IMR-90 (cell line): ENCODE data around the gene TMEM72. TPM values are rescaled to one million over a fixed set of nuclear protein-coding genes. Genes with fewer than 3 reads are reported as not detected.

Experiments
- ATAC-seq: fragments of 200-7000 bp; cut with Tn5 transposase; 2 replicates; pipeline ENCODE4 v1.9.1; 2020; ENCODE audit warnings: low read depth, mild to moderate bottlenecking, moderate library complexity
- BruUV-seq: library from RNA; stranded (reverse); fragments of 400-500 nt; replicated peaks from 2 replicates; lab custom pipeline; 2021; lab: Mats Ljungman, UMichigan
- CTCF ChIA-PET: fragments of 300-600 bp; formaldehyde crosslinking; extraction: SDS; loops from one replicate; lab custom pipeline; 2021; ENCODE audit warnings: antibody characterized with exemption; lab: Yijun Ruan, JAX
- POLR2A ChIA-PET: fragments of 300-600 bp; sonication (Branson Sonifier 250); formaldehyde crosslinking; loops from one replicate; lab custom pipeline; 2022; ENCODE audit warnings: antibody characterized with exemption; ENCODE audit not compliant: unreplicated experiment; lab: Charles Lee
- DNase-seq: peaks from one replicate; pipeline ENCODE4 v3.0.0; 2013
- H2AFZ ChIP-seq: replicated peaks from 2 replicates; pipeline ENCODE3; 2013; ENCODE audit warnings: low read length, mild to moderate bottlenecking; ENCODE audit not compliant: poor library complexity
- H2AK5ac ChIP-seq: 2 replicates; pipeline ENCODE4 v1.6.1; 2013; ENCODE audit warnings: low read depth, low read length, inconsistent platforms
- H2AK9ac ChIP-seq: replicated peaks from 2 replicates; pipeline ENCODE3; 2013; ENCODE audit warnings: mild to moderate bottlenecking, low read depth, low read length, moderate library complexity; ENCODE audit not compliant: poor library complexity
- H2BK120ac ChIP-seq: 2 replicates; pipeline ENCODE4 v1.6.1; 2013; ENCODE audit warnings: low read depth, low read length, inconsistent platforms
- H2BK15ac ChIP-seq: 3 replicates; pipeline ENCODE4 v1.6.1; 2013; ENCODE audit warnings: low read depth, low read length, inconsistent platforms
- H2BK20ac ChIP-seq: 2 replicates; pipeline ENCODE4 v1.6.1; 2013; ENCODE audit warnings: low read depth, mild to moderate bottlenecking, inconsistent platforms, low read length, moderate library complexity
- H2BK5ac ChIP-seq: 2 replicates; pipeline ENCODE4 v1.6.1; 2013; ENCODE audit warnings: mild to moderate bottlenecking, low read depth, low read length, inconsistent platforms; ENCODE audit not compliant: poor library complexity, severe bottlenecking
- H3K14ac ChIP-seq: replicated peaks from 2 replicates; pipeline ENCODE4 v1.6.1; 2013; ENCODE audit warnings: low read depth, low read length, inconsistent platforms
- H3K18ac ChIP-seq: 2 replicates; pipeline ENCODE4 v1.6.1; 2013; ENCODE audit warnings: low read depth, low read length, control low read depth
- H3K23ac ChIP-seq: 2 replicates; pipeline ENCODE4 v1.6.1; 2013; ENCODE audit warnings: low read depth, low read length, inconsistent platforms
- H3K27ac ChIP-seq: 2 replicates; pipeline ENCODE4 v1.5.1; 2013; ENCODE audit warnings: mild to moderate bottlenecking, control low read depth, low read length; ENCODE audit not compliant: insufficient read depth
- H3K27me3 ChIP-seq: 2 replicates; pipeline ENCODE4 v1.6.1; 2013; ENCODE audit warnings: low read length; ENCODE audit not compliant: control insufficient read depth, insufficient read depth
- H3K36me3 ChIP-seq: 2 replicates; pipeline ENCODE4 v1.6.1; 2013; ENCODE audit warnings: low read length, mixed read lengths; ENCODE audit not compliant: control insufficient read depth, insufficient read depth
- H3K4ac ChIP-seq: 2 replicates; pipeline ENCODE4 v1.6.1; 2013; ENCODE audit warnings: low read depth, low read length, inconsistent platforms
- H3K4me1 ChIP-seq: 2 replicates; pipeline ENCODE4 v1.6.1; 2013; ENCODE audit warnings: low read length, mixed read lengths; ENCODE audit not compliant: control insufficient read depth, insufficient read depth
- H3K4me2 ChIP-seq: 2 replicates; pipeline ENCODE4 v1.6.1; 2013; ENCODE audit warnings: low read depth, mild to moderate bottlenecking, control low read depth, low read length, moderate library complexity
- H3K4me3 ChIP-seq: 2 replicates; pipeline ENCODE4 v1.5.1; 2013; ENCODE audit warnings: low read depth, mild to moderate bottlenecking, control low read depth, low read length, moderate library complexity; ENCODE audit not compliant: insufficient read depth
- H3K56ac ChIP-seq: 2 replicates; pipeline ENCODE4 v1.6.1; 2013; ENCODE audit warnings: low read length, inconsistent platforms; ENCODE audit not compliant: insufficient read depth; ENCODE audit errors: extremely low read depth
- H3K79me1 ChIP-seq, 2 experiments: 2 replicates each; pipeline ENCODE4 v1.6.1; 2013; ENCODE audit warnings: low read length in 2 of 2, inconsistent platforms in 1 of 2, low read depth in 1 of 2
- H3K9ac ChIP-seq: 2 replicates; pipeline ENCODE4 v1.6.1; 2013; ENCODE audit warnings: low read depth, low read length, control low read depth
- H3K9me1 ChIP-seq: 2 replicates; pipeline ENCODE4 v1.6.1; 2013; ENCODE audit warnings: low read length, inconsistent platforms; ENCODE audit not compliant: insufficient read depth
- H3K9me3 ChIP-seq: 2 replicates; pipeline ENCODE4 v1.6.1; 2013; ENCODE audit warnings: low read length; ENCODE audit not compliant: control insufficient read depth, insufficient read depth
- H4K20me1 ChIP-seq: 2 replicates; pipeline ENCODE4 v1.6.1; 2013; ENCODE audit warnings: low read length, inconsistent platforms; ENCODE audit not compliant: insufficient read depth
- H4K5ac ChIP-seq: 2 replicates; pipeline ENCODE4 v1.6.1; 2013; ENCODE audit warnings: mild to moderate bottlenecking, low read depth, low read length, control low read depth
- H4K8ac ChIP-seq, 2 experiments: 2 replicates each; pipeline ENCODE4 v1.6.1; 2013; ENCODE audit warnings: low read depth in 2 of 2, low read length in 2 of 2, control low read depth in 1 of 2, inconsistent platforms in 1 of 2
- H4K91ac ChIP-seq: 2 replicates; pipeline ENCODE4 v1.6.1; 2013; ENCODE audit warnings: low read depth, low read length, inconsistent platforms; ENCODE audit not compliant: insufficient read depth
- CEBPB ChIP-seq: IDR thresholded peaks from 2 replicates; pipeline ENCODE4 v1.6.1; 2012; ENCODE audit warnings: low read depth, low read length, improper control_type of control experiment
- FOS ChIP-seq: fragments of 150-350 bp; IDR thresholded peaks from 2 replicates; pipeline ENCODE4 v1.6.1; 2016; ENCODE audit warnings: low read depth, low read length
- MAFK ChIP-seq: IDR thresholded peaks from 2 replicates; pipeline ENCODE4 v1.6.1; 2012; ENCODE audit warnings: low read depth, low read length, improper control_type of control experiment
- MAZ ChIP-seq: IDR thresholded peaks from 2 replicates; pipeline ENCODE4 v1.6.1; 2012; ENCODE audit warnings: low read depth, mild to moderate bottlenecking, low read length, improper control_type of control experiment, moderate library complexity, borderline replicate concordance
- MXI1 ChIP-seq: IDR thresholded peaks from 2 replicates; pipeline ENCODE4 v1.6.1; 2012; ENCODE audit warnings: low read depth, mild to moderate bottlenecking, low read length, moderate library complexity, borderline replicate concordance
- POLR2A ChIP-seq: IDR thresholded peaks from 2 replicates; pipeline ENCODE4 v1.6.1; 2012; ENCODE audit warnings: mild to moderate bottlenecking, low read depth, low read length
- RAD21 ChIP-seq: IDR thresholded peaks from 2 replicates; pipeline ENCODE4 v1.6.1; 2012; ENCODE audit warnings: low read length, improper control_type of control experiment
- RCOR1 ChIP-seq: IDR thresholded peaks from 2 replicates; pipeline ENCODE4 v1.6.1; 2012; ENCODE audit warnings: mild to moderate bottlenecking, low read length, improper control_type of control experiment; ENCODE audit not compliant: insufficient replicate concordance
- SMC3 ChIP-seq: fragments of 150-350 bp; IDR thresholded peaks from 2 replicates; pipeline ENCODE4 v1.6.1; 2016; ENCODE audit warnings: low read depth, mild to moderate bottlenecking, antibody characterized with exemption, low read length, moderate library complexity
- USF2 ChIP-seq: fragments of 150-350 bp; IDR thresholded peaks from 2 replicates; pipeline ENCODE4 v1.6.1; 2017; ENCODE audit warnings: mild to moderate bottlenecking, antibody characterized with exemption, low read length, low read depth
- WGBS, 2 experiments: methylation state at CpG; one replicate each; pipeline versions ENCODE4 v1.1.5 to v1.1.7; 2013; ENCODE audit warnings: missing lambda C conversion rate in 2 of 2; ENCODE audit not compliant: insufficient read length in 1 of 2; ENCODE audit errors: extremely low coverage in 2 of 2; 5-methylcytosine and 5-hydroxymethylcytosine counted together
- dilution Hi-C: fragments of 300-500 bp; cut with HindIII; formaldehyde crosslinking; loops from one replicate; pipeline ENCODE4 v1.14.3; 2018; ENCODE audit warnings: low sequenced_read_pairs; ENCODE audit not compliant: unreplicated experiment
- in situ Hi-C: fragments of 300-500 bp; cut with MboI; formaldehyde crosslinking; loops from 3 replicates; pipeline ENCODE4 v1.14.3; 2019; ENCODE audit warnings: low sequenced_read_pairs, inconsistent platforms, mixed read lengths
- intact Hi-C: fragments of 100-400 bp; cut with micrococcal nuclease; formaldehyde crosslinking; loops from 2 replicates; pipeline ENCODE4 v1.10.0; 2022
- polyA plus RNA-seq, 3 experiments: library from polyadenylated mRNA; depleted of rRNA; stranded (reverse); fragments of >200 nt; gene quantifications; 2 replicates each; pipeline ENCODE4 v1.2.3, GENCODE V29; 2012; ENCODE audit warnings: low replicate concordance in 1 of 3
- total RNA-seq: library from RNA; depleted of rRNA; stranded (reverse); fragments of >200 nt; gene quantifications from 2 replicates; pipeline ENCODE4 v1.2.3, GENCODE V29; 2012

Gene TMEM72
- total and polyA plus RNA-seq, 2 of the 4 experiments (the other 2 are of a cell fraction) = not detected

GRCh38 chr10:44873160-44873559, 38.0 kb upstream of the TMEM72 start:
- Histone ChIP-seq H2BK120ac (no peak overlapping the region), H3K79me1 (no peaks in the 10 kb centered on the region), H3K36me3 (no peaks in the 10 kb centered on the region), H3K4me3 (no peak overlapping the region), H3K9ac (no peak overlapping the region), H4K5ac (no peak overlapping the region), H4K20me1 (no peaks in the 10 kb centered on the region), H4K91ac (no peak overlapping the region), H3K4ac (no peak overlapping the region), H3K18ac (no peak overlapping the region), H3K9me3 (no peaks in the 10 kb centered on the region), H2AFZ (no peak overlapping the region), H3K27me3 (peaks cover 5% of the 10 kb centered on the region; the same call in 1 of the 2 replicates), H3K9me1 (peaks cover 3% of the 10 kb centered on the region), H3K27ac (no peak overlapping the region), H3K56ac (no peak overlapping the region), H3K23ac (no peak overlapping the region), H3K4me2 (no peak overlapping the region), H2AK9ac (no peak overlapping the region), H4K8ac (no peak overlapping the region), H3K4me1 (peaks cover 2% of the 10 kb centered on the region; the same call in 1 of the 2 replicates), H2BK20ac (no peak overlapping the region), H2BK15ac (no peak overlapping the region), H2BK5ac (no peak overlapping the region), H2AK5ac (no peak overlapping the region), H3K14ac (no peak overlapping the region)
- POLR2A ChIA-PET = no interaction called here
- no peak for TF ChIP-seq CEBPB
- no peak for TF ChIP-seq RAD21
- TF ChIP-seq MXI1 = no peak
- TF ChIP-seq MAFK = no peak
- no peak for TF ChIP-seq POLR2A
- no peak for TF ChIP-seq USF2
- TF ChIP-seq MAZ = no peak
- no peak for TF ChIP-seq FOS
- no peak for TF ChIP-seq SMC3
- no peak for TF ChIP-seq RCOR1
- 63% methylated on average over 1 of the region's 6 CpGs; no CpG with 5 or more reads in 1 of the 2 experiments for WGBS, 2 experiments
- no TSS peak for BruUV-seq
- CTCF ChIA-PET = interaction anchor here (0.9 kb wide), 1 partner anchor 502 kb away, joined by 3 read pairs; no protein-coding TSS in a partner anchor
- no peak for ATAC-seq
- in situ Hi-C loops = loop anchor here (25.0 kb wide), 1 partner anchor 811 kb away; no protein-coding TSS in a partner anchor
- dilution Hi-C loops = no loop called here
- peak; percentile 45 for DNase-seq
- intact Hi-C loops = no loop called here
